HepG2 (cell line): ENCODE results near the gene DVL3. TPM values are rescaled to one million over a fixed set of nuclear protein-coding genes. Genes with fewer than 3 reads are reported as not detected.

Experiments used
- ATAC-seq: fragments of 200-7000 bp; cut with Tn5 transposase; 3 replicates; pipeline ENCODE4 v1.9.1; 2020; ENCODE audit warnings: mild to moderate bottlenecking, moderate library complexity
- BruUV-seq: library from RNA; stranded (reverse); fragments of 400-500 nt; replicated peaks from 2 replicates; lab custom pipeline; 2021; lab: Mats Ljungman, UMichigan
- CTCF ChIA-PET: fragments of 300-600 bp; formaldehyde crosslinking; extraction: SDS; loops from one replicate; lab custom pipeline; 2021; ENCODE audit warnings: low total read pairs, inconsistent platforms, low intra/inter-chr PET ratio; lab: Yijun Ruan, JAX
- POLR2A ChIA-PET: fragments of 350-600 bp; sonication (Branson Sonifier 250); formaldehyde crosslinking; loops from one replicate; lab custom pipeline; 2020; ENCODE audit warnings: antibody characterized with exemption, inconsistent platforms; lab: Yijun Ruan, JAX
- DNase-seq: peaks from one replicate; pipeline ENCODE4 v3.0.0-alpha.2; 2015; ENCODE audit warnings: low spot score
- FAIRE-seq: peaks from 3 replicates; lab custom pipeline; 2011; peaks lifted over from hg19 to GRCh38; lab: Jason Lieb, UNC
- H2AFZ ChIP-seq: one replicate; pipeline ENCODE4 v1.6.1; 2011; ENCODE audit warnings: low read length, inconsistent platforms
- H3K27ac ChIP-seq: fragments of 300-600 bp; 3 replicates; pipeline ENCODE4 v1.8.0; 2011; ENCODE audit warnings: mixed run types, mild to moderate bottlenecking, mixed read lengths, low read length, inconsistent platforms; ENCODE audit not compliant: insufficient read depth; ENCODE audit errors: extremely low read length
- H3K27me3 ChIP-seq, 2 experiments: fragments of 200-600 bp in 1 of 2; 2 replicates in 1 of 2; 3 replicates in 1 of 2; pipeline versions ENCODE4 v1.6.0 to v1.8.0; 2011; ENCODE audit warnings: low read length in 2 of 2, mild to moderate bottlenecking in 2 of 2, moderate library complexity in 2 of 2, inconsistent platforms in 1 of 2; ENCODE audit not compliant: insufficient read depth in 2 of 2, control insufficient read depth in 1 of 2
- H3K36me3 ChIP-seq, 2 experiments: fragments of 200-600 bp in 1 of 2; replicated peaks in 1 of 2; 2 replicates in 1 of 2; 3 replicates in 1 of 2; pipeline versions ENCODE4 v1.5.1 to v1.8.0; 2011; ENCODE audit warnings: low read length in 2 of 2, inconsistent platforms in 1 of 2; ENCODE audit not compliant: insufficient read depth in 2 of 2, control insufficient read depth in 1 of 2
- H3K4me1 ChIP-seq: 2 replicates; pipeline ENCODE4 v1.5.1; 2012; ENCODE audit warnings: low read length, inconsistent platforms; ENCODE audit not compliant: insufficient read depth
- H3K4me2 ChIP-seq: 2 replicates; pipeline ENCODE4 v1.6.0; 2011; ENCODE audit warnings: low read depth, low read length, inconsistent platforms
- H3K4me3 ChIP-seq, 3 experiments: fragments of 200-600 bp in 1 of 3; sonication (generic), shearing (Covaris generic) in 1 of 3; replicated peaks in 1 of 3; 2 replicates each; pipeline ENCODE4 v1.5.1; 2011 to 2016; ENCODE audit warnings: low read length in 3 of 3, inconsistent platforms in 2 of 3, low read depth in 2 of 3, mild to moderate bottlenecking in 2 of 3, control low read depth in 1 of 3, mixed read lengths in 1 of 3; ENCODE audit not compliant: insufficient read depth in 1 of 3
- H3K79me2 ChIP-seq: one replicate; pipeline ENCODE4 v1.6.1; 2011; ENCODE audit warnings: low read length, inconsistent platforms; ENCODE audit not compliant: insufficient read depth
- H3K9ac ChIP-seq: 2 replicates; pipeline ENCODE4 v1.6.0; 2011; ENCODE audit warnings: mild to moderate bottlenecking, low read depth, low read length, inconsistent platforms; ENCODE audit not compliant: insufficient read depth
- H3K9me3 ChIP-seq: 2 replicates; pipeline ENCODE4 v1.5.1; 2012; ENCODE audit warnings: mild to moderate bottlenecking, low read length
- H4K20me1 ChIP-seq: 2 replicates; pipeline ENCODE4 v1.6.0; 2011; ENCODE audit warnings: inconsistent platforms, mild to moderate bottlenecking, low read length, moderate library complexity; ENCODE audit not compliant: insufficient read depth
- ATF7 ChIP-seq, 2 experiments: fragments of 450-650 bp in 1 of 2; sonication (generic) in 1 of 2; formaldehyde crosslinking in 1 of 2; IDR thresholded peaks; 2 replicates each; pipeline versions ENCODE4 v1.4.0 to v1.6.1; 2016 to 2020; ENCODE audit warnings: antibody characterized with exemption in 1 of 2, mild to moderate bottlenecking in 1 of 2, missing genetic modification reagents in 1 of 2
- KMT2A ChIP-seq: sonication (generic); formaldehyde crosslinking; IDR thresholded peaks from 2 replicates; pipeline ENCODE4 v1.4.0; 2020; ENCODE audit warnings: missing genetic modification reagents
- RBM22 ChIP-seq: fragments of 200-400 bp; formaldehyde crosslinking; optimal IDR thresholded peaks from 2 replicates; pipeline ENCODE3; 2017; ENCODE audit warnings: mild to moderate bottlenecking, low read length, moderate library complexity
- RBM39 ChIP-seq: fragments of 200-400 bp; formaldehyde crosslinking; IDR thresholded peaks from one replicate; pipeline ENCODE4 v1.6.1; 2018; ENCODE audit warnings: antibody characterized with exemption, mild to moderate bottlenecking, low read depth, low read length; ENCODE audit not compliant: poor library complexity, severe bottlenecking
- SRF ChIP-seq: IDR thresholded peaks from 2 replicates; pipeline ENCODE4 v1.6.1; 2011; ENCODE audit warnings: mild to moderate bottlenecking, low read depth, low read length, moderate library complexity
- ZNF282 ChIP-seq: fragments of 450-650 bp; IDR thresholded peaks from 2 replicates; pipeline ENCODE4 v1.6.1; 2018; ENCODE audit not compliant: partially characterized antibody
- WGBS: methylation state at CpG from one replicate; pipeline ENCODE4 v1.1.6; 2017; ENCODE audit warnings: low lambda C conversion rate; 5-methylcytosine and 5-hydroxymethylcytosine counted together
- in situ Hi-C: cut with HindIII; loops from 2 replicates; pipeline ENCODE4 v1.10.0; 2017; ENCODE audit warnings: low pct_unique_long_range_greater_than_20kb; ENCODE audit not compliant: extremely low pct_ligation_motif_present
- intact Hi-C: fragments of 100-400 bp; cut with micrococcal nuclease; formaldehyde crosslinking; loops from one replicate; pipeline ENCODE4 v1.10.0; 2022; ENCODE audit not compliant: unreplicated experiment
- polyA plus RNA-seq, 8 experiments: library from polyadenylated mRNA; depleted of rRNA in 3 of 8; stranded (reverse) in 7 of 8; unstranded in 1 of 8; fragments of >200 nt; fragmentation: Illumina TruSeq in 4 of 8; extraction: Trizol in 4 of 8; gene quantifications; 2 replicates each; pipeline versions ENCODE4 v1.2.1 to v1.2.3, GENCODE V29; 2011 to 2016; ENCODE audit warnings: low read depth in 4 of 8, missing spikeins in 1 of 8, mixed read lengths in 1 of 8; ENCODE audit not compliant: insufficient read depth in 1 of 8
- total RNA-seq, 5 experiments: library from RNA; depleted of rRNA; stranded (reverse); fragments of >200 nt; fragmentation: Illumina TruSeq; extraction: Trizol; gene quantifications; 2 replicates each; pipeline ENCODE4 v1.2.3, GENCODE V29; 2016; ENCODE audit warnings: low read depth in 1 of 5
- TF ChIP-seq, protein P1 (sequence below): IDR thresholded peaks from 2 replicates; pipeline ENCODE4 v1.6.1; 2016; ENCODE audit warnings: missing biosample characterization, missing genetic modification reagents, low read depth
- TF ChIP-seq, protein P2 (sequence below): IDR thresholded peaks from 2 replicates; pipeline ENCODE4 v1.6.1; 2012; ENCODE audit warnings: low read length, improper control_type of control experiment
- TF ChIP-seq, protein P3 (sequence below): sonication (generic); formaldehyde crosslinking; IDR thresholded peaks from 2 replicates; pipeline ENCODE4 v1.5.0; 2020; ENCODE audit warnings: missing genetic modification reagents

DVL3 gene
- total and polyA plus RNA-seq, 2 of the 13 experiments (the other 11 are each of a cell fraction or from before 2014, with no cell fraction given): 29.0 to 36.1 TPM

DNA sequence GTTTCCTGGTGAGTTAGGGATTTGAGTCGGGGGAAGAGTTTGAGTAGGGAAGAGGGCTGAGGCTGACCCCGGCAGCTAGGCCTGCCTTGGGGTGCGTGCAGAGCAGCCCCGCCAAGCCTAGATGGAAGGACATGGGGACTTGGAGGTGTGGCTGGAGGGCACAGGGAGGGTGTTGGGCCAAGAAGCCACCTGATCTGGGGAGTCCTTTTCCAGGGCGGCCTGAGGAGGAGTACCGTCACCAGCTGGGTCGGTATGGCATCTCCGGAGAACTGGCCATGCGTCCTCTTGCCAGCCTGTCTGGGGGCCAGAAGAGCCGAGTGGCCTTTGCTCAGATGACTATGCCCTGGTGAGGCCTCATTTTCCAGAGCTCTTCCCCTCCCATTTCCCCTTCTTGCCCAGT, 37.7 kb downstream of the DVL3 start:
- ChIA-PET CTCF (no interaction called here), POLR2A (no interaction called here)
- H4K20me1 ChIP-seq: no peaks in the 10 kb centered on the region
- H3K36me3 ChIP-seq: peaks cover 28 to 67% of the 10 kb centered on the region in 2 experiments
- in situ Hi-C loops (no loop called here), intact Hi-C loops (no loop called here)
- peaks cover 12% of the 10 kb centered on the region for H3K79me2 ChIP-seq
- no TSS peak for BruUV-seq
- no peaks in the 10 kb centered on the region for H3K9me3 ChIP-seq
- no peak overlapping the region for H3K4me3 ChIP-seq
- DNase-seq (no peak), ATAC-seq (no peak)
- H3K9ac ChIP-seq: no peak overlapping the region
- no peak overlapping the region for H3K4me2 ChIP-seq
- H3K27ac ChIP-seq: no peak overlapping the region
- 100% methylated on average over 8 of the region's 10 CpGs for WGBS
- TF ChIP-seq ATF7 (IDR thresholded peaks at IDR 0.05) (no peak), ATF7 (CRISPR knock-in tag; IDR thresholded peaks at IDR 0.05) (no peak), SRF (no peak), RBM39 (no peak), RBM22 (no peak)
- TF ChIP-seq, protein P1, sequence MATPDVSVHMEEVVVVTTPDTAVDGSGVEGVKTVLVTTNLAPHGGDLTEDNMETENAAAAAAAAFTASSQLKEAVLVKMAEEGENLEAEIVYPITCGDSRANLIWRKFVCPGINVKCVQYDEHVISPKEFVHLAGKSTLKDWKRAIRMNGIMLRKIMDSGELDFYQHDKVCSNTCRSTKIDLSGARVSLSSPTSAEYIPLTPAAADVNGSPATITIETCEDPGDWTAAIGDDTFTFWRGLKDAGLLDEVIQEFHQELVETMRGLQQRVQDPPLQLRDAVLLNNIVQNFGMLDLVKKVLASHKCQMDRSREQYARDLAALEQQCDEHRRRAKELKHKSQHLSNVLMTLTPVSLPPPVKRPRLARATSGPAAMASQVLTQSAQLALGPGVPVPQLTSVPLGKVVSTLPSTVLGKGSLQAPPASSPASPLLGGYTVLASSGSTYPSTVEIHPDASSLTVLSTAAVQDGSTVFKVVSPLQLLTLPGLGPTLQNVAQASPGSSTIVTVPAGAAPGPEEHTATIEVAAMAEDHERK (CRISPR knock-in tag): no peak
- TF ChIP-seq, all 625 proteins: peak for 0
- Histone ChIP-seq H3K27me3 (no peaks in the 10 kb centered on the region), H2AFZ (no peak overlapping the region), H3K4me1 (peaks cover 16% of the 10 kb centered on the region)
- FAIRE-seq: no peak

DNA sequence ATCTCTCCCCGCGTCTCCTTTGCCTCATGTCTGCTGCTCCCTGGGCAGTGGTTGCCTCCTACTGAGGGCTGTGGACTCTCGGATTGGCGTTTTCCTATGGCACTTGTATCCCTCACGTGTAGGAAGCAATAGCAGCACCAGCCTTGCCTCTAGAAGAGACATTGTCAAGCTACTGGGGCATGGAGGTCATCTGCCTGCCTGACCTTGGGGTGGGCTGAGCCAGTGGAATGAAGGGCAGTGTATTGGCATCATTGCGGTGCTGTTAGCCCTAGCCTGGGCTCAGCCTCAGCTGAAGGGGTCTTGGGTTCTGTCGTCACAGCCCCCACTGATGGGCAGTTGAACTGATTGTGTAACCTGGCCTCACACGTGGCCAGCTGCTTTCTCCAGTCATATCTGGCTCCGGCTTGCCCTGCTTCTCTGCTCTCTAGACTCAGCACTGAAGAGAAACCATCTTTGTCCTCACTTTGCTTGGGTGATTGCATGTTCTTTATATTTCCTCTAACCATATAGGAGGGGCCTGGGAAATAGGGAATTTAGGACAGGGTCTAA, 38.9 kb downstream of the DVL3 start:
- FAIRE-seq (no peak), ATAC-seq (no peak), DNase-seq (no peak)
- no TSS peak for BruUV-seq
- no peak overlapping the region for H3K4me3 ChIP-seq
- peaks cover 12% of the 10 kb centered on the region for H3K4me1 ChIP-seq
- in situ Hi-C loops: no loop called here
- H3K4me2 ChIP-seq: no peak overlapping the region
- CTCF ChIA-PET: no interaction called here
- 100% methylated on average over 6 of the region's 9 CpGs for WGBS
- no peaks in the 10 kb centered on the region for H4K20me1 ChIP-seq
- H3K27me3 ChIP-seq: no peaks in the 10 kb centered on the region
- no peak overlapping the region for H2AFZ ChIP-seq
- H3K79me2 ChIP-seq: peaks cover under 1% of the 10 kb centered on the region
- peaks cover 25 to 55% of the 10 kb centered on the region in 2 experiments; a peak in 4 of 5 replicates for H3K36me3 ChIP-seq
- H3K9ac ChIP-seq: no peak overlapping the region
- H3K27ac ChIP-seq: no peak overlapping the region
- TF ChIP-seq, protein P2, sequence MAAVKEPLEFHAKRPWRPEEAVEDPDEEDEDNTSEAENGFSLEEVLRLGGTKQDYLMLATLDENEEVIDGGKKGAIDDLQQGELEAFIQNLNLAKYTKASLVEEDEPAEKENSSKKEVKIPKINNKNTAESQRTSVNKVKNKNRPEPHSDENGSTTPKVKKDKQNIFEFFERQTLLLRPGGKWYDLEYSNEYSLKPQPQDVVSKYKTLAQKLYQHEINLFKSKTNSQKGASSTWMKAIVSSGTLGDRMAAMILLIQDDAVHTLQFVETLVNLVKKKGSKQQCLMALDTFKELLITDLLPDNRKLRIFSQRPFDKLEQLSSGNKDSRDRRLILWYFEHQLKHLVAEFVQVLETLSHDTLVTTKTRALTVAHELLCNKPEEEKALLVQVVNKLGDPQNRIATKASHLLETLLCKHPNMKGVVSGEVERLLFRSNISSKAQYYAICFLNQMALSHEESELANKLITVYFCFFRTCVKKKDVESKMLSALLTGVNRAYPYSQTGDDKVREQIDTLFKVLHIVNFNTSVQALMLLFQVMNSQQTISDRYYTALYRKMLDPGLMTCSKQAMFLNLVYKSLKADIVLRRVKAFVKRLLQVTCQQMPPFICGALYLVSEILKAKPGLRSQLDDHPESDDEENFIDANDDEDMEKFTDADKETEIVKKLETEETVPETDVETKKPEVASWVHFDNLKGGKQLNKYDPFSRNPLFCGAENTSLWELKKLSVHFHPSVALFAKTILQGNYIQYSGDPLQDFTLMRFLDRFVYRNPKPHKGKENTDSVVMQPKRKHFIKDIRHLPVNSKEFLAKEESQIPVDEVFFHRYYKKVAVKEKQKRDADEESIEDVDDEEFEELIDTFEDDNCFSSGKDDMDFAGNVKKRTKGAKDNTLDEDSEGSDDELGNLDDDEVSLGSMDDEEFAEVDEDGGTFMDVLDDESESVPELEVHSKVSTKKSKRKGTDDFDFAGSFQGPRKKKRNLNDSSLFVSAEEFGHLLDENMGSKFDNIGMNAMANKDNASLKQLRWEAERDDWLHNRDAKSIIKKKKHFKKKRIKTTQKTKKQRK: no peak
- no peak for TF ChIP-seq ZNF282
- TF ChIP-seq, protein P3, sequence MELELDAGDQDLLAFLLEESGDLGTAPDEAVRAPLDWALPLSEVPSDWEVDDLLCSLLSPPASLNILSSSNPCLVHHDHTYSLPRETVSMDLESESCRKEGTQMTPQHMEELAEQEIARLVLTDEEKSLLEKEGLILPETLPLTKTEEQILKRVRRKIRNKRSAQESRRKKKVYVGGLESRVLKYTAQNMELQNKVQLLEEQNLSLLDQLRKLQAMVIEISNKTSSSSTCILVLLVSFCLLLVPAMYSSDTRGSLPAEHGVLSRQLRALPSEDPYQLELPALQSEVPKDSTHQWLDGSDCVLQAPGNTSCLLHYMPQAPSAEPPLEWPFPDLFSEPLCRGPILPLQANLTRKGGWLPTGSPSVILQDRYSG (CRISPR knock-in tag): no peak
- no peak for TF ChIP-seq KMT2A
- TF ChIP-seq, all 625 proteins: peak for 0
- H3K9me3 ChIP-seq: no peaks in the 10 kb centered on the region
- POLR2A ChIA-PET: no interaction called here
- intact Hi-C loops: no loop called here
